Panc1 (cell line): ENCODE data around the gene PMF1. TPM values are rescaled to one million over a fixed set of nuclear protein-coding genes. Genes with fewer than 3 reads are reported as not detected.
A peak's percentile ranks its signal among the peaks of the same experiment; 100 is the strongest.

Experiments used
- ATAC-seq: fragments of 200-7000 bp; cut with Tn5 transposase; 2 replicates; pipeline ENCODE4 v1.9.1; 2020; ENCODE audit warnings: mild to moderate bottlenecking, moderate library complexity
- BruUV-seq: library from RNA; stranded (reverse); fragments of 400-500 nt; replicated peaks from 2 replicates; lab custom pipeline; 2021; lab: Mats Ljungman, UMichigan
- CTCF ChIA-PET: fragments of 300-600 bp; sonication (Branson Sonifier 250); formaldehyde crosslinking; loops from one replicate; lab custom pipeline; 2022; ENCODE audit warnings: antibody characterized with exemption; lab: Charles Lee
- POLR2A ChIA-PET: fragments of 300-600 bp; sonication (Branson Sonifier 250); formaldehyde crosslinking; loops from one replicate; lab custom pipeline; 2022; ENCODE audit warnings: antibody characterized with exemption; lab: Charles Lee
- DNase-seq: peaks from one replicate; pipeline ENCODE4 v3.0.0-alpha.2; 2010; ENCODE audit warnings: low read depth, low spot score
- H3K27ac ChIP-seq: 2 replicates; pipeline ENCODE4 v1.5.1; 2011; ENCODE audit warnings: mild to moderate bottlenecking, low read length, inconsistent platforms
- H3K27me3 ChIP-seq: fragments of 200-500 bp; sonication (Bioruptor generic); 2 replicates; pipeline ENCODE4 v1.6.0; 2014; ENCODE audit warnings: low read length, inconsistent platforms; ENCODE audit not compliant: control insufficient read depth, insufficient read depth
- H3K36me3 ChIP-seq: fragments of 200-500 bp; sonication (Bioruptor generic); 2 replicates; pipeline ENCODE4 v1.5.1; 2014; ENCODE audit warnings: inconsistent platforms, mild to moderate bottlenecking, low read length, moderate library complexity; ENCODE audit not compliant: control insufficient read depth, insufficient read depth
- H3K4me1 ChIP-seq: 2 replicates; pipeline ENCODE4 v1.5.1; 2011; ENCODE audit warnings: inconsistent platforms, mild to moderate bottlenecking, low read length, moderate library complexity; ENCODE audit not compliant: control insufficient read depth, insufficient read depth
- H3K4me3 ChIP-seq, 2 experiments: 2 replicates each; pipeline ENCODE4 v1.5.1; 2011 to 2012; ENCODE audit warnings: low read depth in 2 of 2, low read length in 2 of 2, mild to moderate bottlenecking in 2 of 2, inconsistent platforms in 1 of 2, moderate library complexity in 1 of 2
- H3K9me3 ChIP-seq: fragments of 200-500 bp; sonication (Bioruptor generic); 2 replicates; pipeline ENCODE4 v1.5.1; 2014; ENCODE audit warnings: low read depth, mild to moderate bottlenecking, inconsistent platforms, low read length, moderate library complexity; ENCODE audit not compliant: control insufficient read depth, insufficient read depth
- CTCF ChIP-seq: fragments of 450-650 bp; IDR thresholded peaks from 2 replicates; pipeline ENCODE4 v1.5.1; 2017; ENCODE audit warnings: mild to moderate bottlenecking
- POLR2AphosphoS5 ChIP-seq: IDR thresholded peaks from 2 replicates; pipeline ENCODE4 v1.6.1; 2012; ENCODE audit warnings: mild to moderate bottlenecking, low read depth, low read length, moderate library complexity
- REST ChIP-seq, 2 experiments: IDR thresholded peaks; 2 replicates each; pipeline ENCODE4 v1.6.1; 2011 to 2012; ENCODE audit warnings: low read depth in 2 of 2, control low read depth in 1 of 2, low read length in 1 of 2, mild to moderate bottlenecking in 1 of 2, moderate library complexity in 1 of 2; ENCODE audit not compliant: insufficient read depth in 1 of 2
- SIN3A ChIP-seq: IDR thresholded peaks from 2 replicates; pipeline ENCODE4 v1.6.1; 2012; ENCODE audit warnings: low read depth, mild to moderate bottlenecking, low read length, moderate library complexity, borderline replicate concordance; ENCODE audit not compliant: insufficient read depth
- TCF7L2 ChIP-seq: IDR thresholded peaks from 2 replicates; pipeline ENCODE4 v1.6.1; 2011; ENCODE audit warnings: mild to moderate bottlenecking, low read depth, low read length, inconsistent platforms
- in situ Hi-C: cut with HindIII; loops from 2 replicates; pipeline ENCODE4 v1.10.0; 2016; ENCODE audit warnings: low sequenced_read_pairs, low pct_unique_long_range_greater_than_20kb
- intact Hi-C: fragments of 100-400 bp; cut with micrococcal nuclease; formaldehyde crosslinking; loops from one replicate; pipeline ENCODE4 v1.10.0; 2022; ENCODE audit not compliant: unreplicated experiment
- total RNA-seq: library from RNA; stranded (reverse); gene quantifications from one replicate; pipeline ENCODE4 v1.2.1, GENCODE V29; 2021; ENCODE audit not compliant: unreplicated experiment

PMF1 gene
- total RNA-seq, 1 experiment from 2014 or later = 57.5 TPM

GRCh38 chr1:156249593-156249992 lies 36.8 kb downstream of the PMF1 start:
- intact Hi-C loops (no loop called here), in situ Hi-C loops (no loop called here)
- H3K27me3 ChIP-seq = no peaks in the 10 kb centered on the region
- ChIA-PET CTCF (no interaction called here), POLR2A (no interaction called here)
- ATAC-seq (no peak), DNase-seq (no peak)
- no peaks in the 10 kb centered on the region; the same call in none of the 2 replicates for H3K36me3 ChIP-seq
- BruUV-seq = TSS peak; percentile 70
- H3K27ac ChIP-seq = no peak overlapping the region
- no peak overlapping the region for H3K4me3 ChIP-seq
- peaks cover 9% of the 10 kb centered on the region for H3K4me1 ChIP-seq
- TF ChIP-seq REST (IDR thresholded peaks at IDR 0.05; ENCODE audit: insufficient read depth in 1 of 2, low read depth in 2 of 2, low read length in 1 of 2) (no peak), SIN3A (no peak), CTCF (no peak), TCF7L2 (no peak), POLR2AphosphoS5 (no peak)
- no peaks in the 10 kb centered on the region for H3K9me3 ChIP-seq

- Histone ChIP-seq H3K4me1 (peaks cover 5% of the 10 kb centered on the region), H3K9me3 (no peaks in the 10 kb centered on the region), H3K36me3 (peaks cover 2% of the 10 kb centered on the region), H3K27ac (no peak overlapping the region), H3K4me3 (no peak overlapping the region), H3K27me3 (no peaks in the 10 kb centered on the region)
- ChIA-PET POLR2A (no interaction called here), CTCF (no interaction called here)
- in situ Hi-C loops = no loop called here
- no peak for TF ChIP-seq CTCF
- no peak for TF ChIP-seq POLR2AphosphoS5
- no peak for TF ChIP-seq SIN3A
- DNase-seq = no peak
- intact Hi-C loops = no loop called here
- no peak for ATAC-seq
- no TSS peak for BruUV-seq
Measured at GRCh38 chr1:156251527-156251926, 38.7 kb downstream of the PMF1 start.
